NOMO-1 (cell line): ENCODE results near the gene HDHD3.
A peak's percentile ranks its signal among the peaks of the same experiment; 100 is the strongest.
"Not testable (repeated sequence)": the region's sequence is repeated elsewhere in the genome, so short reads cannot be mapped to it uniquely, and the experiment has no call there.

Experiments used
- DNase-seq, 2 experiments: peaks; one replicate each; lab custom pipeline; 2025; ENCODE audit not compliant: unreplicated experiment in 2 of 2; lab: John Stamatoyannopoulos, UW

The HDHD3 gene

GRCh38 chr9:113376634-113377567 lies at the start of gene HDHD3:
TSS of gene HDHD3 (minus strand) at chr9:113376986. CDS start at chr9:113374354, 2,632 bp downstream.
- DNase-seq, result peak; percentile 59 to 75

GRCh38 chr9:113425072-113425471 lies 48.3 kb upstream of the HDHD3 start:
- DNase-seq, result no peak

- no peak for DNase-seq
These were observed 44.9 kb upstream of the HDHD3 start for GRCh38 chr9:113421726-113422125.

- no peak for DNase-seq
These were observed 40.6 kb upstream of the HDHD3 start for GRCh38 chr9:113417370-113417769.

DNA sequence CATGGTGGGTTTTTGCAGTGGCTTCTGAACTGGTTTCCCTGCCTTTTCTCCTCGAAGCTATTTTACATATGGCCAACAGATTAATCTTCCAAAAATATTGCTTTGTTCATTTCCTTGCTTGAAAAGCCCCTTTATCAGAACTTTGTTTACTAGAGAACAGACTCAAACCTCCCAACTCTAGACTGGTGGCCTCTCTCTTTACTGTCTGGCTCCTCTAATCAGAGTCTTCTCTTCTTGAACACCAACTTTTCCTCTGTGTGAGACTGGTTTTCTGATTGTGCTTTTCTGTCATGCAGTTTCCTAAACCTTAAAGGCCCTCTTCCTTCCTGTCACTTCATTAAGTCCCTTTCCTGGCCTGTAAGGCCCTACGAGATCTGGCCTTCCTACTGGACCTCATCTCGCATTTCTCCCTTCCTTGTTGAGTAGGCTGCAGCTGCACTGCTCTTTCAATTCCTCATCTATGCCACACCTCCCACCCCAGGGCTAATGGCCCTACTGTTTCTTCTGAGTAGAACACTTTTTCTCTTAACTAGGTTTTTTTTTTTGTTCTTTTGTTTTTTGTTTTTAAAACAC lies 39.4 kb upstream of the HDHD3 start:
- peak; percentile 78 to 79 for DNase-seq

DNA sequence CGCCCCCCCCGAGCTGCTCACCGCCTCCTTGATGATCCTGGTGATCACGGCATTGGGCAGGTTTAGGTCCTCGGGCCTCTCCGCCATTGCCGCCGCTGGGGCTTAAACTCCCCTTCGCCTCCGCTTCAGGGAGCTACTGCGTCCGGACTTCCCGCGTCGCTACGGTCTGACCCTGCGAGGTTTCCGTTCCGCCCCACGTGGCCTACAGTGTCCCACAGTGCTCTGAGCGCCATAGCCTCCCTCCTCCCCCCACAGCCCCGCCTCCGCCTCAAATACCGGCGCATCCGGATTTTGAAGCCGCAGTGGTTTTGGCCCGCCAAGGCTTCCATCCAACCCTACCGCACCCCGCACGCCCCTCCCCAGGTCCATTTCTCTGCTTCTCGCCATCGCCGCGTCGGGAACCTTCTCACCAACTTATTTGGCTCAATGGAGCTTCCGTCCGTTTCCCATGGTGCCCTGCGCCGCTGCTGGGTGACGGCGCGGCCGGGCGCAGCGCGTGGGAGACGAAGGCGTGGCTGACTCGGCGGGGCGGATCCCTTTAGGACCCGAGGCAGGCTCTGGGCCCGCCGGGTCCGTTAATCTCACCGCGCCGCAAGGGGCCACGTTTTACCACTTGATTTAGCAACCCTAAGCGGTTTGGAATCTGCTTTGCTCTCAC lies 33.5 kb upstream of the HDHD3 start, which contains the start of the genes C9orf43 and POLE3:
Gene C9orf43, plus strand, starts transcription at position 541 of the 658 bp plus-strand sequence. CDS start 2,747 bp downstream, outside the sequence.
Gene POLE3, minus strand, starts transcription at position 469 of the 658 bp plus-strand sequence. Its CDS starts 382 bp downstream, at position 87.
- DNase-seq, result peak; percentile 97

- DNase-seq, result no peak
These were observed 33.1 kb upstream of the HDHD3 start for GRCh38 chr9:113409883-113410206.

DNA sequence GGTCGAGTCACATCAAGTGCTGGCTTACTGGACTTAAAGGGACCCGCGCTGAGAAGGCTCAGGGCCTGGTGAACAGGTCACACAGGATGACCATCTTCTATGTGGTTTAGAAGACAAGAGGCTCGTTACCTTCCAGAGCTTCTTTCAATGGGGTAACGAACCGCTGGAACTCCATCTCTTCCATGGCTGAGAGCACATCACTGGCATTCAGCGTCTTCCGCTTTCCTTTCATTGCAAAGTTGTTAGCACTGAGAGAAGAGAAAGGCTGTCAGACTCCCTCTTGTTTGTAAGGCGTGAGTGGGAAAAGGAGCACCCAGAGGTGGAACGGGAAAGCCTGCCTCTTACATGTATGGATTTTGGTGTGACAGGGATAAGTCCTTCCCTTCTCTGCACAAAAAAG lies 32.7 kb upstream of the HDHD3 start:
- peak in 1 of 2 experiments; percentile 33 for DNase-seq

- DNase-seq, result peak; percentile 20 to 67
These were observed 30.2 kb upstream of the HDHD3 start for GRCh38 chr9:113406873-113407511.

DNA sequence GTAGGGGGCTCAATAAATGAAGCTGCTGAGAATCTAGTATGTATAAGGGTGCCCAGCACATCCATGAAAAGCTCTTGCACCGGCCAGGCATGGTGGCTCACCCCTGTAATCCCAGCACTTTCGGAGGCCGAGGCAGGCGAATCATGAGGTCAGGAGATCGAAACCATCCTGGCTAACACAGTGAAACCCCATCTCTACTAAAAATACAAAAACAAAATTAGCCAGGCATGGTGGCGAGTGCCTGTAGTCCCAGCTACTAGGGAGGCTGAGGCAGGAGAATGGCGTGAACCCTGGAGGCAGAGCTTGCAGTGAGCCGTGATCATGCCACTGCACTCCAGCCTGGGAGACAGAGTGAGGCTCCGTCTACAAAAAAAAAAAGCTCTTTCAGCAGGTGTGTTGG lies 29.6 kb upstream of the HDHD3 start:
- DNase-seq, result not testable (repeated sequence)

DNA sequence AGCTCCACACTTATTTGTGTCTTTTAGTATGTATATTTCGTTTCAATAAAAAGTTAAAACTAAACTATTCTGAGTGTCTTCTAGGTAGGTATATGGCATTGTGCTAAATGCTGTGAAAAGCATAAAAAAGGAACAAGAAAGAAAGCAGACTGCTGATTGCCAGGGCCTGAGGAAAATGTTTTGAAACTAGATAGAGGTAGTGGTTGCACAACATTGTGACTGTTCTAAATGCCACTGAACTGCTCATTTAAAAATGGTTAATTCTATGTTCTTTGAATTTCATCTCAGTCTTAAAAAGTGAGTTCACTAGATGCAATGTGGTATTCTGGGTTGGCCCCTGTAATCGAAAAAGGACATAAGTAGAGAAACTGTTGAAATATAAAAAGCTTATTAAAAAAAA lies 26.9 kb upstream of the HDHD3 start:
- peak; percentile 72 to 94 for DNase-seq

- DNase-seq, result peak; percentile 98 to 99
These were observed 24.4 kb upstream of the HDHD3 start, which contains the start of gene ALAD for GRCh38 chr9:113401027-113401792. TSS of gene ALAD (minus strand) at chr9:113401284. CDS start at chr9:113393559, 7,725 bp downstream.

GRCh38 chr9:113399646-113400200 lies 22.9 kb upstream of the HDHD3 start:
- DNase-seq, result no peak

DNA sequence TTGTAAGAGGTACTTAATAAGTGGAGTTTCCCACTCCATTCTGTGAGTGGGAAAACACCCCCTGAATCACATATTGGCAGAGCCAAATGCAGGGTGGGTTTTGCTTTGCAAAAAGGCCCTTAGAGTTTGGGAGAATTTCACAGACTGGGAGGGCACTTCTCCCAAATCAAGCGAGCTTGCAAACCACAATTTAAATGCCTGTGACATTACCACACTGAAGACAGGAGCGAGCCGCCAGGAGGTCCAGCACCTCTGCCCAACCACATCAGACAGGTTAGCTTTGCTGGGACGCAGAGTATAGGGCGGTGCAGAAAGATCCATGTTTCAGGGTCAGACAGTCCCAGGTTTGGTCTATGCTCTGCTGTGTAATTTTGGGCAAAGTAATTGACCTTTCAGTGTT lies 22.0 kb upstream of the HDHD3 start:
- DNase-seq, result no peak

GRCh38 chr9:113397203-113397631 lies 20.4 kb upstream of the HDHD3 start:
- DNase-seq, result no peak

DNA sequence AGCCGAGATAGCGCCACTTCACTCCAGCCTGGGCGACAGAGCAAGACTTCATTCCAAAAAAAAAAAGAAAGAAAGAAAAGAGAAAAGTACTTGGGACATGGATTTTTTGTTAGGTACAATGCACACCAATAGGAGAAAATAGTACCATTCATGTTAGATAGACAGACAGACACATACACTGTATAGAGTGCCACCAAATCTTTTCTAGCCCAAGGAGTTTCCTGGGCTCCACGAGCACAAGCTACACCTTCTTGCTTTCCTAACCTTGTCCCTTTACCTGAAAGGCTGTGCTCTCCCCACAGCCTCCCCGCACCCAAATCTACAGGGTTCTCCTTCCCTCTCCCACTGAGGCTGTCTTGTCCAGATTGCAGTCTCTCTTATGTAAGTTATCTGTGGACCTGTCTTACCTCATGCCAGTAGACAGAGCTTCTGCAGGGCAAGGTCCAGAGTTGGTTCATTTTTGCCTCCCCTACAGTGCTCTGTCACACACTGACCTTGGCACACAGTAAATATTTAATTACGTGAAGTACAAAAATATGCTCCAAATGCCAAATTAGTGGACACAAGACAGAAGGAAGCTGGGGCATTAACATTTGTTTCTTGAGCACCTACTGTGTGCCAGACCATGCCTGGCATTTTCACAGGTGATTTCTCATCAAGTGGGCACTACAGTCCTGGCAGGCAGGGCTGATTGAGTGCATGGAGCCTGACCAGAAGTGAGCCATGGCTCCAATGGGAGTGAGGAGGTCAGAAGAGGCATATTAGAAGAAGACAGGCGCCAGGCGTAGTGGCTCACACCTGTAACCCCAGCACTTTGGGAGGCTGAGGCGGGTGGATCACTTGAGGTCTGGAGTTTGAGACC lies 18.4 kb upstream of the HDHD3 start:
- no peak for DNase-seq

DNA sequence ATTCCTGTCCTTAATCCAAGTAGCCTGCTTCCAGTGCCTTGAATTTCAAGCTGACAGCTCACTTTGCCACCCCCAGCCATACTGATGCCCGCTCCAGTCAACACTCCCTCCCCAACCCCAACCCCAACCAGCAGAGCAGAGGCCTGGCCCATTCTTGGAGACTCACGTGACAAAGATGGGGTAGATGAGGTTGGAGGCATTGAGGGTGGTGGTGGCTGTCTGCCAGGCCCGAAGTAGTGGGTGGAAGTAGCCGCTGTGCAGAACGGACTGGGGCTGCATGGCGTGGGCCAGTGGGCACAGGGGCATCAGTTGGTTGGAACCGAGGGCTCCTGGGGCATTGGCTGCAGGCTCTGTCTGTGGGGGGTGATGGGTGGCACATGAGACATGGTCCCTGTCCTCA lies 16.5 kb upstream of the HDHD3 start:
- DNase-seq, result no peak

- no peak for DNase-seq
These were observed 15.1 kb upstream of the HDHD3 start for GRCh38 chr9:113391917-113392316.
